HCT116 (cell line): ENCODE results near the gene GIMAP4. TPM values are rescaled to one million over a fixed set of nuclear protein-coding genes. Genes with fewer than 3 reads are reported as not detected.

Experiments
- ATAC-seq: fragments of 200-7000 bp; cut with Tn5 transposase; 2 replicates; pipeline ENCODE4 v1.9.1; 2020; ENCODE audit warnings: mild to moderate bottlenecking, moderate library complexity
- BruUV-seq: library from RNA; stranded (reverse); fragments of 400-500 nt; replicated peaks from 2 replicates; lab custom pipeline; 2021; lab: Mats Ljungman, UMichigan
- CTCF ChIA-PET: fragments of 300-600 bp; sonication (Branson Sonifier 250); formaldehyde crosslinking; loops from one replicate; lab custom pipeline; 2021; ENCODE audit warnings: antibody characterized with exemption; lab: Charles Lee
- POLR2A ChIA-PET: fragments of 300-600, 350-600 bp; sonication (Branson Sonifier 250); formaldehyde crosslinking; loops from one replicate; lab custom pipeline; 2021; ENCODE audit warnings: antibody characterized with exemption; lab: Charles Lee
- RAD21 ChIA-PET, 2 experiments: fragments of 300-600 bp; sonication (Branson Sonifier 250); formaldehyde crosslinking; loops; one replicate each; lab custom pipeline; 2023; ENCODE audit warnings: low total read pairs in 2 of 2; ENCODE audit not compliant: uncharacterized antibody in 2 of 2, unreplicated experiment in 2 of 2, low non-redundant PET in 1 of 2; lab: Charles Lee
- DNase-seq: peaks from one replicate; pipeline ENCODE4 v3.0.0-alpha.2; 2010; ENCODE audit warnings: low read depth, low spot score
- H2AFZ ChIP-seq: fragments of 200-600 bp; shearing (Covaris generic), sonication (generic); 2 replicates; pipeline ENCODE4 v1.6.1; 2017; ENCODE audit warnings: low read depth, mixed run types, mixed read lengths, antibody characterized with exemption, low read length; ENCODE audit not compliant: poor library complexity, severe bottlenecking
- H3K27ac ChIP-seq: 2 replicates; pipeline ENCODE4 v1.5.1; 2012; ENCODE audit warnings: low read depth, low read length
- H3K27me3 ChIP-seq: fragments of 200-600 bp; sonication (generic); 2 replicates; pipeline ENCODE4 v1.6.1; 2016; ENCODE audit warnings: mixed run types, low read length, mixed read lengths; ENCODE audit not compliant: insufficient read depth
- H3K36me3 ChIP-seq, 2 experiments: fragments of 200-500 bp in 1 of 2; fragments of 200-600 bp in 1 of 2; sonication (Bioruptor generic) in 1 of 2; sonication (generic) in 1 of 2; 2 replicates each; pipeline versions ENCODE4 v1.5.1 to v1.6.1; 2014 to 2016; ENCODE audit warnings: low read length in 2 of 2, inconsistent platforms in 1 of 2, mixed read lengths in 1 of 2, mixed run types in 1 of 2; ENCODE audit not compliant: insufficient read depth in 2 of 2, control insufficient read depth in 1 of 2
- H3K4me1 ChIP-seq, 2 experiments: fragments of 200-600 bp in 1 of 2; sonication (generic) in 1 of 2; 2 replicates each; pipeline versions ENCODE4 v1.5.1 to v1.6.1; 2012 to 2017; ENCODE audit warnings: low read length in 2 of 2, inconsistent platforms in 1 of 2, mild to moderate bottlenecking in 1 of 2, mixed read lengths in 1 of 2, mixed run types in 1 of 2, moderate library complexity in 1 of 2; ENCODE audit not compliant: insufficient read depth in 2 of 2, control insufficient read depth in 1 of 2
- H3K4me2 ChIP-seq: fragments of 200-600 bp; sonication (generic); 2 replicates; pipeline ENCODE4 v1.6.1; 2017; ENCODE audit warnings: mixed run types, low read length, mixed read lengths
- H3K4me3 ChIP-seq, 2 experiments: fragments of 200-600 bp in 1 of 2; sonication (generic) in 1 of 2; replicated peaks in 1 of 2; 2 replicates each; pipeline ENCODE4 v1.5.1; 2011 to 2016; ENCODE audit warnings: low read length in 2 of 2, control low read depth in 1 of 2, low read depth in 1 of 2, mild to moderate bottlenecking in 1 of 2, mixed read lengths in 1 of 2, mixed run types in 1 of 2
- H3K79me2 ChIP-seq: fragments of 200-600 bp; sonication (generic); 2 replicates; pipeline ENCODE4 v1.6.1; 2017; ENCODE audit warnings: mild to moderate bottlenecking, mixed run types, low read length, moderate library complexity, mixed read lengths; ENCODE audit not compliant: insufficient read depth
- H3K9ac ChIP-seq: fragments of 200-600 bp; sonication (generic); 2 replicates; pipeline ENCODE4 v1.6.1; 2016; ENCODE audit warnings: low read length, mixed read lengths
- H3K9me2 ChIP-seq: fragments of 200-600 bp; sonication (generic), shearing (Covaris generic); 2 replicates; pipeline ENCODE4 v1.6.1; 2017; ENCODE audit warnings: mixed run types, mild to moderate bottlenecking, moderate library complexity; ENCODE audit not compliant: insufficient read depth
- H3K9me3 ChIP-seq, 2 experiments: fragments of 200-500 bp in 1 of 2; fragments of 200-600 bp in 1 of 2; sonication (Bioruptor generic) in 1 of 2; sonication (generic) in 1 of 2; 2 replicates each; pipeline ENCODE4 v1.6.1; 2014 to 2017; ENCODE audit warnings: low read length in 2 of 2, mixed read lengths in 2 of 2, inconsistent platforms in 1 of 2, low read depth in 1 of 2, mild to moderate bottlenecking in 1 of 2, mixed run types in 1 of 2, moderate library complexity in 1 of 2; ENCODE audit not compliant: control insufficient read depth in 1 of 2, insufficient read depth in 1 of 2
- H4K20me1 ChIP-seq: fragments of 200-600 bp; sonication (generic), shearing (Covaris generic); 2 replicates; pipeline ENCODE4 v1.6.1; 2017; ENCODE audit warnings: mixed run types, mild to moderate bottlenecking, moderate library complexity; ENCODE audit not compliant: insufficient read depth
- CEBPB ChIP-seq: IDR thresholded peaks from 2 replicates; pipeline ENCODE4 v1.6.1; 2012; ENCODE audit warnings: low read depth
- EZH2 ChIP-seq: fragments of 200-600 bp; sonication (generic); IDR thresholded peaks from 2 replicates; pipeline ENCODE4 v1.6.1; 2017; ENCODE audit warnings: antibody characterized with exemption, mixed run types
- JUND ChIP-seq: IDR thresholded peaks from 2 replicates; pipeline ENCODE4 v1.6.1; 2012
- POLR2AphosphoS5 ChIP-seq: IDR thresholded peaks from 2 replicates; pipeline ENCODE4 v1.6.1; 2011; ENCODE audit warnings: mild to moderate bottlenecking, low read depth, low read length, moderate library complexity
- RAD21 ChIP-seq: IDR thresholded peaks from 2 replicates; pipeline ENCODE4 v1.6.1; 2012; ENCODE audit warnings: low read depth, mild to moderate bottlenecking
- SP1 ChIP-seq: IDR thresholded peaks from 2 replicates; pipeline ENCODE4 v1.6.1; 2012; ENCODE audit warnings: low read depth
- SRF ChIP-seq: IDR thresholded peaks from 2 replicates; pipeline ENCODE4 v1.6.1; 2012; ENCODE audit warnings: low read depth
- TCF7L2 ChIP-seq: IDR thresholded peaks from 2 replicates; pipeline ENCODE4 v1.7.0; 2011; ENCODE audit warnings: borderline replicate concordance, inconsistent platforms; ENCODE audit not compliant: insufficient read depth, insufficient read length; ENCODE audit errors: extremely low read depth
- intact Hi-C: fragments of 100-400 bp; cut with micrococcal nuclease; formaldehyde crosslinking; loops from 2 replicates; pipeline ENCODE4 v1.10.0; 2022
- total RNA-seq: library from RNA; stranded (reverse); gene quantifications from one replicate; pipeline ENCODE4 v1.2.1, GENCODE V29; 2021; ENCODE audit not compliant: unreplicated experiment
- TF ChIP-seq, protein P1 (sequence below): IDR thresholded peaks from 2 replicates; pipeline ENCODE4 v1.6.1; 2012; ENCODE audit warnings: low read depth
- TF ChIP-seq, protein P2 (sequence below): IDR thresholded peaks from 2 replicates; pipeline ENCODE4 v1.6.1; 2011; ENCODE audit warnings: mild to moderate bottlenecking, low read length, moderate library complexity; ENCODE audit not compliant: insufficient replicate concordance; ENCODE audit errors: extremely low read depth

Gene GIMAP4
- total RNA-seq, 1 experiment from 2014 or later = 0.49 TPM

DNA sequence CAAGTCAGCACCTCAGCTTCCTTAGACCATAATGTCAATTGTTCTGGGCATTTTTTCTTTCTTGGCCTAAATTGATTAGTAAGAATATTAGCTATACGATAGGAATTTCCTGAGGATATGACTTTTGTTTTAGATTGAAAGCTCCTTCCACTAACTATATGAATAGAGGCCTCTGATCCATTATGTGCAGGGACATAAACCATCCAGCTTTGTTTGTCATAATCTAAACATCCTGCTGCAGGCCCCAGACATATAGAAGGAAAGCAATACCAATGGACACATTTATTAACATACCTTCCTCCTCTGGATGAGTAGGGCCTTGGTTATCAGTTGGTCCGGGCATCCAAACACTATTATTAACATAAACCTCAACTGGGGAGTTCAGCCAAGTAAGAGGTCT is 4.3 kb upstream of the GIMAP4 start:
- ATAC-seq (no peak), DNase-seq (no peak)
- CTCF ChIA-PET = no interaction called here
- Histone ChIP-seq H3K9me3 (peaks cover 0 to 6% of the 10 kb centered on the region in 2 experiments; a peak in 3 of 4 replicates), H2AFZ (no peak overlapping the region), H3K79me2 (no peaks in the 10 kb centered on the region), H3K9ac (no peak overlapping the region), H3K36me3 (no peaks in the 10 kb centered on the region), H3K9me2 (no peaks in the 10 kb centered on the region), H3K27me3 (0 out of 2 replicates have a peak, but pooled peaks cover 9% of the 10 kb centered on the region), H3K4me2 (no peak overlapping the region), H3K4me3 (no peak overlapping the region), H4K20me1 (no peaks in the 10 kb centered on the region)
- no TSS peak for BruUV-seq
- intact Hi-C loops = no loop called here
- RAD21 ChIA-PET = no interaction called here
- TF ChIP-seq TCF7L2 (no peak), SP1 (no peak), CEBPB (no peak), JUND (no peak), POLR2AphosphoS5 (no peak), RAD21 (no peak), SRF (no peak), EZH2 (no peak)
- TF ChIP-seq, protein P1, sequence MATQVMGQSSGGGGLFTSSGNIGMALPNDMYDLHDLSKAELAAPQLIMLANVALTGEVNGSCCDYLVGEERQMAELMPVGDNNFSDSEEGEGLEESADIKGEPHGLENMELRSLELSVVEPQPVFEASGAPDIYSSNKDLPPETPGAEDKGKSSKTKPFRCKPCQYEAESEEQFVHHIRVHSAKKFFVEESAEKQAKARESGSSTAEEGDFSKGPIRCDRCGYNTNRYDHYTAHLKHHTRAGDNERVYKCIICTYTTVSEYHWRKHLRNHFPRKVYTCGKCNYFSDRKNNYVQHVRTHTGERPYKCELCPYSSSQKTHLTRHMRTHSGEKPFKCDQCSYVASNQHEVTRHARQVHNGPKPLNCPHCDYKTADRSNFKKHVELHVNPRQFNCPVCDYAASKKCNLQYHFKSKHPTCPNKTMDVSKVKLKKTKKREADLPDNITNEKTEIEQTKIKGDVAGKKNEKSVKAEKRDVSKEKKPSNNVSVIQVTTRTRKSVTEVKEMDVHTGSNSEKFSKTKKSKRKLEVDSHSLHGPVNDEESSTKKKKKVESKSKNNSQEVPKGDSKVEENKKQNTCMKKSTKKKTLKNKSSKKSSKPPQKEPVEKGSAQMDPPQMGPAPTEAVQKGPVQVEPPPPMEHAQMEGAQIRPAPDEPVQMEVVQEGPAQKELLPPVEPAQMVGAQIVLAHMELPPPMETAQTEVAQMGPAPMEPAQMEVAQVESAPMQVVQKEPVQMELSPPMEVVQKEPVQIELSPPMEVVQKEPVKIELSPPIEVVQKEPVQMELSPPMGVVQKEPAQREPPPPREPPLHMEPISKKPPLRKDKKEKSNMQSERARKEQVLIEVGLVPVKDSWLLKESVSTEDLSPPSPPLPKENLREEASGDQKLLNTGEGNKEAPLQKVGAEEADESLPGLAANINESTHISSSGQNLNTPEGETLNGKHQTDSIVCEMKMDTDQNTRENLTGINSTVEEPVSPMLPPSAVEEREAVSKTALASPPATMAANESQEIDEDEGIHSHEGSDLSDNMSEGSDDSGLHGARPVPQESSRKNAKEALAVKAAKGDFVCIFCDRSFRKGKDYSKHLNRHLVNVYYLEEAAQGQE = no peak
- TF ChIP-seq, protein P2, sequence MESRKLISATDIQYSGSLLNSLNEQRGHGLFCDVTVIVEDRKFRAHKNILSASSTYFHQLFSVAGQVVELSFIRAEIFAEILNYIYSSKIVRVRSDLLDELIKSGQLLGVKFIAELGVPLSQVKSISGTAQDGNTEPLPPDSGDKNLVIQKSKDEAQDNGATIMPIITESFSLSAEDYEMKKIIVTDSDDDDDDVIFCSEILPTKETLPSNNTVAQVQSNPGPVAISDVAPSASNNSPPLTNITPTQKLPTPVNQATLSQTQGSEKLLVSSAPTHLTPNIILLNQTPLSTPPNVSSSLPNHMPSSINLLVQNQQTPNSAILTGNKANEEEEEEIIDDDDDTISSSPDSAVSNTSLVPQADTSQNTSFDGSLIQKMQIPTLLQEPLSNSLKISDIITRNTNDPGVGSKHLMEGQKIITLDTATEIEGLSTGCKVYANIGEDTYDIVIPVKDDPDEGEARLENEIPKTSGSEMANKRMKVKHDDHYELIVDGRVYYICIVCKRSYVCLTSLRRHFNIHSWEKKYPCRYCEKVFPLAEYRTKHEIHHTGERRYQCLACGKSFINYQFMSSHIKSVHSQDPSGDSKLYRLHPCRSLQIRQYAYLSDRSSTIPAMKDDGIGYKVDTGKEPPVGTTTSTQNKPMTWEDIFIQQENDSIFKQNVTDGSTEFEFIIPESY = no peak
- TF ChIP-seq, all 23 proteins: peak for 0
- H3K27ac ChIP-seq = no peak overlapping the region
- H3K4me1 ChIP-seq = no peaks in the 10 kb centered on the region
- POLR2A ChIA-PET = no interaction called here
